Measurements from ENCODE around the gene DNAJC10.

DNAJC10 gene

GRCh38 chr2:182814804-182815203, 98.7 kb downstream of the DNAJC10 start:
- no peak overlapping the region for H2AFZ ChIP-seq (ENCODE audit: low read length)
- TF ChIP-seq CTCF (conservative IDR thresholded peaks at IDR 0.05; ENCODE audit: low read length) (no peak), EZH2phosphoT487 (IDR thresholded peaks at IDR 0.05; ENCODE audit: borderline replicate concordance) (no peak)
- H3K4me3 ChIP-seq (ENCODE audit: low read length, poor library complexity, severe bottlenecking), result no peak overlapping the region
- H3F3A ChIP-seq (ENCODE audit: low read depth), result no peaks in the 10 kb centered on the region
- H3K27me3 ChIP-seq (ENCODE audit: insufficient read depth, low read length, poor library complexity, severe bottlenecking), result no peaks in the 10 kb centered on the region
- no peak overlapping the region for H3K4me2 ChIP-seq (ENCODE audit: low read depth, low read length, poor library complexity, severe bottlenecking)
- H3K79me2 ChIP-seq (ENCODE audit: insufficient read depth, low read length), result no peaks in the 10 kb centered on the region
- no peaks in the 10 kb centered on the region for H3K9me3 ChIP-seq (ENCODE audit: insufficient read depth, low read depth, low read length)
- no peaks in the 10 kb centered on the region for H4K20me1 ChIP-seq (ENCODE audit: insufficient read depth, low read length, poor library complexity, severe bottlenecking)
- no peak overlapping the region for H3K9ac ChIP-seq (ENCODE audit: low read depth, low read length, poor library complexity, severe bottlenecking)
- no peaks in the 10 kb centered on the region for H3K4me1 ChIP-seq (ENCODE audit: insufficient read depth, low read length, poor library complexity, severe bottlenecking)
- no peaks in the 10 kb centered on the region for H3K36me3 ChIP-seq (ENCODE audit: insufficient read depth, low read length)
- no peaks in the 10 kb centered on the region for H3K9me2 ChIP-seq (replicated peaks; ENCODE audit: low read depth, low read length)

GRCh38 chr2:182816866-182817265, 100.8 kb downstream of the DNAJC10 start:
- no peaks in the 10 kb centered on the region for H3K27me3 ChIP-seq (ENCODE audit: insufficient read depth, low read length, poor library complexity, severe bottlenecking)
- H4K20me1 ChIP-seq (ENCODE audit: insufficient read depth, low read length, poor library complexity, severe bottlenecking), result no peaks in the 10 kb centered on the region
- H3F3A ChIP-seq (ENCODE audit: low read depth), result no peaks in the 10 kb centered on the region
- no peak overlapping the region for H3K4me2 ChIP-seq (ENCODE audit: low read depth, low read length, poor library complexity, severe bottlenecking)
- H3K79me2 ChIP-seq (ENCODE audit: insufficient read depth, low read length), result no peaks in the 10 kb centered on the region
- H3K9ac ChIP-seq (ENCODE audit: low read depth, low read length, poor library complexity, severe bottlenecking), result no peak overlapping the region
- no peak overlapping the region for H2AFZ ChIP-seq (ENCODE audit: low read length)
- no peaks in the 10 kb centered on the region for H3K36me3 ChIP-seq (ENCODE audit: insufficient read depth, low read length)
- no peaks in the 10 kb centered on the region for H3K4me1 ChIP-seq (ENCODE audit: insufficient read depth, low read length, poor library complexity, severe bottlenecking)
- no peaks in the 10 kb centered on the region for H3K9me2 ChIP-seq (replicated peaks; ENCODE audit: low read depth, low read length)
- TF ChIP-seq CTCF (conservative IDR thresholded peaks at IDR 0.05; ENCODE audit: low read length) (no peak), EZH2phosphoT487 (IDR thresholded peaks at IDR 0.05; ENCODE audit: borderline replicate concordance) (no peak)
- no peak overlapping the region for H3K4me3 ChIP-seq (ENCODE audit: low read length, poor library complexity, severe bottlenecking)
- H3K9me3 ChIP-seq (ENCODE audit: insufficient read depth, low read depth, low read length), result no peaks in the 10 kb centered on the region

GRCh38 chr2:182817558-182817957, 101.5 kb downstream of the DNAJC10 start:
- H4K20me1 ChIP-seq (ENCODE audit: insufficient read depth, low read length, poor library complexity, severe bottlenecking), result no peaks in the 10 kb centered on the region
- no peaks in the 10 kb centered on the region for H3K36me3 ChIP-seq (ENCODE audit: insufficient read depth, low read length)
- no peaks in the 10 kb centered on the region for H3K9me3 ChIP-seq (ENCODE audit: insufficient read depth, low read depth, low read length)
- no peak for TF ChIP-seq EZH2phosphoT487 (IDR thresholded peaks at IDR 0.05; ENCODE audit: borderline replicate concordance)
- no peak for TF ChIP-seq CTCF (conservative IDR thresholded peaks at IDR 0.05; ENCODE audit: low read length)
- H2AFZ ChIP-seq (ENCODE audit: low read length), result no peak overlapping the region
- no peaks in the 10 kb centered on the region for H3K9me2 ChIP-seq (replicated peaks; ENCODE audit: low read depth, low read length)
- no peaks in the 10 kb centered on the region for H3K79me2 ChIP-seq (ENCODE audit: insufficient read depth, low read length)
- H3K4me1 ChIP-seq (ENCODE audit: insufficient read depth, low read length, poor library complexity, severe bottlenecking), result no peaks in the 10 kb centered on the region
- H3K9ac ChIP-seq (ENCODE audit: low read depth, low read length, poor library complexity, severe bottlenecking), result no peak overlapping the region
- H3F3A ChIP-seq (ENCODE audit: low read depth), result no peaks in the 10 kb centered on the region
- H3K4me2 ChIP-seq (ENCODE audit: low read depth, low read length, poor library complexity, severe bottlenecking), result no peak overlapping the region
- no peaks in the 10 kb centered on the region for H3K27me3 ChIP-seq (ENCODE audit: insufficient read depth, low read length, poor library complexity, severe bottlenecking)
- H3K4me3 ChIP-seq (ENCODE audit: low read length, poor library complexity, severe bottlenecking), result no peak overlapping the region
